H9 (cell line): ENCODE measurements around the gene DEFB123. TPM values are rescaled to one million over a fixed set of nuclear protein-coding genes. Genes with fewer than 3 reads are reported as not detected.

Source experiments
- DNase-seq: peaks from one replicate; pipeline ENCODE4 v3.0.0-alpha.2; 2017
- H2AFZ ChIP-seq: one replicate; pipeline ENCODE4 v1.6.1; 2013; ENCODE audit warnings: mild to moderate bottlenecking, low read length, control low read depth, moderate library complexity
- H2AK5ac ChIP-seq: 2 replicates; pipeline ENCODE4 v1.6.1; 2013; ENCODE audit warnings: low read length, control low read depth, mixed read lengths; ENCODE audit not compliant: insufficient read length
- H2BK120ac ChIP-seq: one replicate; pipeline ENCODE4 v1.6.1; 2013; ENCODE audit warnings: low read depth, mild to moderate bottlenecking, low read length, control low read depth, inconsistent platforms; ENCODE audit not compliant: poor library complexity, severe bottlenecking
- H2BK12ac ChIP-seq: 2 replicates; pipeline ENCODE4 v1.6.1; 2013; ENCODE audit warnings: low read length, control low read depth, mixed read lengths, low read depth; ENCODE audit not compliant: insufficient read length
- H2BK15ac ChIP-seq: 2 replicates; pipeline ENCODE4 v1.6.1; 2013; ENCODE audit warnings: low read depth, low read length, control low read depth
- H2BK20ac ChIP-seq: one replicate; pipeline ENCODE4 v1.6.1; 2013; ENCODE audit warnings: low read depth, mild to moderate bottlenecking, low read length, control low read depth, inconsistent platforms; ENCODE audit not compliant: poor library complexity, severe bottlenecking
- H2BK5ac ChIP-seq: 2 replicates; pipeline ENCODE4 v1.6.1; 2013; ENCODE audit warnings: low read length, control low read depth, mixed read lengths; ENCODE audit not compliant: insufficient read length
- H3K14ac ChIP-seq: 2 replicates; pipeline ENCODE4 v1.6.1; 2013; ENCODE audit warnings: low read length, control low read depth; ENCODE audit not compliant: insufficient read depth
- H3K18ac ChIP-seq: 2 replicates; pipeline ENCODE4 v1.6.1; 2013; ENCODE audit warnings: low read depth, mild to moderate bottlenecking, mixed read lengths, low read length, control low read depth; ENCODE audit not compliant: insufficient read length
- H3K23ac ChIP-seq: 2 replicates; pipeline ENCODE4 v1.6.1; 2013; ENCODE audit warnings: low read length, control low read depth, mixed read lengths, low read depth; ENCODE audit not compliant: insufficient read length
- H3K23me2 ChIP-seq: 2 replicates; pipeline ENCODE4 v1.6.1; 2013; ENCODE audit warnings: low read depth, mild to moderate bottlenecking, mixed read lengths, low read length, control low read depth; ENCODE audit not compliant: insufficient read length, poor library complexity, severe bottlenecking
- H3K27ac ChIP-seq: 2 replicates; pipeline ENCODE4 v1.5.1; 2013; ENCODE audit warnings: low read length, control low read depth, mixed read lengths, low read depth; ENCODE audit not compliant: insufficient read length
- H3K27me3 ChIP-seq: 2 replicates; pipeline ENCODE4 v1.6.1; 2013; ENCODE audit warnings: low read length, control low read depth, inconsistent platforms; ENCODE audit not compliant: insufficient read depth
- H3K4ac ChIP-seq: 2 replicates; pipeline ENCODE4 v1.6.1; 2013; ENCODE audit warnings: low read depth, mild to moderate bottlenecking, control low read depth, inconsistent platforms, low read length, moderate library complexity
- H3K4me1 ChIP-seq: 2 replicates; pipeline ENCODE4 v1.6.1; 2013; ENCODE audit warnings: low read length, control low read depth, inconsistent platforms; ENCODE audit not compliant: insufficient read depth
- H3K4me2 ChIP-seq: 2 replicates; pipeline ENCODE4 v1.6.1; 2013; ENCODE audit warnings: low read length, control low read depth, mixed read lengths; ENCODE audit not compliant: insufficient read length, insufficient read depth
- H3K56ac ChIP-seq: 2 replicates; pipeline ENCODE4 v1.6.1; 2013; ENCODE audit warnings: low read depth, mild to moderate bottlenecking, mixed read lengths, low read length, control low read depth; ENCODE audit not compliant: insufficient read length
- H3K79me1 ChIP-seq: 2 replicates; pipeline ENCODE4 v1.6.1; 2013; ENCODE audit warnings: low read depth, mild to moderate bottlenecking, moderate library complexity, low read length, control low read depth, inconsistent platforms; ENCODE audit not compliant: insufficient read depth, poor library complexity, severe bottlenecking
- H3K79me2 ChIP-seq: 2 replicates; pipeline ENCODE4 v1.6.1; 2013; ENCODE audit warnings: low read length, control low read depth, inconsistent platforms; ENCODE audit not compliant: insufficient read depth
- H3K9ac ChIP-seq: 2 replicates; pipeline ENCODE4 v1.6.1; 2013; ENCODE audit warnings: low read length, control low read depth, mixed read lengths; ENCODE audit not compliant: insufficient read length; ENCODE audit errors: extremely low read depth
- H3K9me3 ChIP-seq: one replicate; pipeline ENCODE4 v1.6.1; 2013; ENCODE audit warnings: low read depth, low read length, inconsistent platforms; ENCODE audit not compliant: control insufficient read depth
- H3T11ph ChIP-seq: one replicate; pipeline ENCODE4 v1.6.1; 2013; ENCODE audit warnings: mild to moderate bottlenecking, low read length, control low read depth, inconsistent platforms
- H4K20me1 ChIP-seq: one replicate; pipeline ENCODE4 v1.6.1; 2013; ENCODE audit not compliant: control insufficient read depth, insufficient read length, insufficient read depth
- H4K5ac ChIP-seq: 2 replicates; pipeline ENCODE4 v1.6.1; 2013; ENCODE audit warnings: low read depth, mild to moderate bottlenecking, mixed read lengths, low read length, control low read depth; ENCODE audit not compliant: insufficient read length
- H4K8ac ChIP-seq: replicated peaks from 2 replicates; pipeline ENCODE4 v1.6.1; 2013; ENCODE audit warnings: low read length, control low read depth, mixed read lengths, low read depth; ENCODE audit not compliant: insufficient read length
- H4K91ac ChIP-seq: 2 replicates; pipeline ENCODE4 v1.6.1; 2013; ENCODE audit warnings: low read depth, mild to moderate bottlenecking, moderate library complexity, mixed read lengths, low read length, control low read depth; ENCODE audit not compliant: insufficient read length
- H3K27ac Mint-ChIP-seq, 3 experiments: 2 replicates in 2 of 3; 3 replicates in 1 of 3; pipeline ENCODE4 v1.8.0; 2020 to 2021; ENCODE audit warnings: mixed read lengths in 3 of 3, mild to moderate bottlenecking in 1 of 3, moderate library complexity in 1 of 3
- H3K27me3 Mint-ChIP-seq: 2 replicates; pipeline ENCODE4 v1.8.0; 2021; ENCODE audit warnings: low read depth, mild to moderate bottlenecking, moderate library complexity, mixed read lengths
- H3K36me3 Mint-ChIP-seq, 3 experiments: 2 replicates in 2 of 3; 3 replicates in 1 of 3; pipeline ENCODE4 v1.8.0; 2020 to 2021; ENCODE audit warnings: low read depth in 3 of 3, mixed read lengths in 3 of 3; ENCODE audit not compliant: insufficient read depth in 1 of 3
- H3K4me1 Mint-ChIP-seq, 2 experiments: 2 replicates each; pipeline ENCODE4 v1.8.0; 2020; ENCODE audit warnings: mixed read lengths in 2 of 2
- H3K4me3 Mint-ChIP-seq, 2 experiments: 2 replicates in 1 of 2; 3 replicates in 1 of 2; pipeline ENCODE4 v1.8.0; 2020 to 2021; ENCODE audit warnings: mild to moderate bottlenecking in 2 of 2, mixed read lengths in 2 of 2, moderate library complexity in 1 of 2
- H3K9me3 Mint-ChIP-seq, 2 experiments: 2 replicates in 1 of 2; 3 replicates in 1 of 2; pipeline ENCODE4 v1.8.0; 2020; ENCODE audit warnings: mild to moderate bottlenecking in 2 of 2, mixed read lengths in 2 of 2, moderate library complexity in 1 of 2
- CTCF ChIP-seq: fragments of 200-600 bp; sonication (generic); conservative IDR thresholded peaks from 3 replicates; pipeline ENCODE4 v1.8.0; 2021; ENCODE audit warnings: antibody characterized with exemption, mild to moderate bottlenecking
- WGBS: extraction: QIAGEN DNeasy Blood & Tissue Kit; methylation state at CpG from one replicate; pipeline ENCODE4 v1.1.7; 2013; ENCODE audit warnings: missing lambda C conversion rate, low lambda C conversion rate, mixed read lengths; ENCODE audit not compliant: insufficient read length; ENCODE audit errors: extremely low coverage; 5-methylcytosine and 5-hydroxymethylcytosine counted together
- total RNA-seq: library from RNA; stranded (reverse); gene quantifications from 2 replicates; pipeline ENCODE4 v1.2.1, GENCODE V29; 2021

The DEFB123 gene
- total RNA-seq, 1 experiment from 2014 or later = not detected

DNA sequence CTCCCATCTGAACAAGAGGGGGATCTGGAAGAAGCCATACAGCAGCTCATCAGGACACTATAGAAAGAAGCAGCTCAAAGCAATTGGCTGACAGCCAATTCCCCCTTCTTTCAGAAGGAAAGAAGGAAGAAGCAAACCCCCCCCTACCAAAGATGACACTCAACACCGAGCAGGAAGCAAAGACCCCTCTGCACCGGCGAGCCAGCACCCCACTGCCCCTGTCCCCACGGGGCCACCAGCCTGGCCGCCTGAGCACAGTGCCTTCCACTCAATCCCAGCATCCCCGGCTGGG lies 35.8 kb downstream of the DEFB123 start:
- peaks cover 24% of the 10 kb centered on the region for H3K27me3 Mint-ChIP-seq
- TF ChIP-seq CTCF = no peak

More for the DNA sequence above, 35.8 kb downstream of the DEFB123 start:
- Mint-ChIP-seq H3K36me3 (peaks cover 11 to 54% (median 19%) of the 10 kb centered on the region in 3 experiments; a peak in 6 of 7 replicates), H3K4me1 (no peaks in the 10 kb centered on the region), H3K9me3 (peaks cover 77 to 83% of the 10 kb centered on the region in 2 experiments), H3K4me3 (no peak overlapping the region), H3K27ac (no peak overlapping the region)
- Histone ChIP-seq H3K23me2 (no peaks in the 10 kb centered on the region), H3K56ac (no peak overlapping the region), H2BK20ac (no peak overlapping the region), H3K27ac (no peak overlapping the region), H2BK12ac (no peak overlapping the region), H3K4me1 (no peaks in the 10 kb centered on the region), H3K9ac (no peak overlapping the region), H3K9me3 (peaks cover 70% of the 10 kb centered on the region), H3K23ac (no peak overlapping the region), H2BK5ac (no peak overlapping the region), H4K91ac (no peak overlapping the region), H3K79me2 (no peaks in the 10 kb centered on the region), H3K14ac (no peak overlapping the region), H3K4ac (no peak overlapping the region), H3K18ac (no peak overlapping the region), H2BK15ac (no peak overlapping the region), H3K4me2 (no peak overlapping the region), H2BK120ac (no peak overlapping the region), H2AFZ (no peak overlapping the region), H4K20me1 (no peaks in the 10 kb centered on the region), H3K27me3 (no peaks in the 10 kb centered on the region), H2AK5ac (no peak overlapping the region), H3T11ph (no peak overlapping the region), H3K79me1 (no peaks in the 10 kb centered on the region), H4K8ac (no peak overlapping the region), H4K5ac (no peak overlapping the region)
- no CpG with 5 or more reads among the region's 6 CpGs for whole genome bisulfite sequencing
- DNase-seq = no peak
